Left lung (tissue), 10 donors: ENCODE results near the gene ZNF235. TPM values are rescaled to one million over a fixed set of nuclear protein-coding genes. Genes with fewer than 3 reads are reported as not detected.

Source experiments
- ATAC-seq: fragments of 200-7000 bp; cut with Tn5 transposase; one replicate; pipeline ENCODE4 v1.9.1; 2020; ENCODE audit warnings: moderate library complexity
- DNase-seq, 4 donors: peaks; one replicate each; pipeline ENCODE4 v3.0.0-alpha.2; 2013 to 2020
- H3K27ac ChIP-seq, 2 donors: fragments of 200-600 bp; sonication (generic) in 1 of 2; one replicate each; pipeline versions ENCODE4 v1.5.0 to v1.8.0; 2020 to 2021
- H3K27me3 ChIP-seq, 2 donors: fragments of 200-600 bp; sonication (generic) in 1 of 2; one replicate each; pipeline versions ENCODE4 v1.5.0 to v1.8.0; 2020 to 2021
- H3K36me3 ChIP-seq, 2 donors: fragments of 200-600 bp; sonication (generic) in 1 of 2; one replicate each; pipeline versions ENCODE4 v1.5.0 to v1.8.0; 2020 to 2021
- H3K4me1 ChIP-seq, 2 donors: fragments of 200-600 bp; one replicate each; pipeline ENCODE4 v1.8.0; 2021
- H3K4me3 ChIP-seq, 2 donors: fragments of 200-600 bp; sonication (generic) in 1 of 2; one replicate each; pipeline versions ENCODE4 v1.5.0 to v1.8.0; 2020 to 2021; ENCODE audit warnings: mild to moderate bottlenecking in 1 of 2
- H3K9me3 ChIP-seq, 2 donors: fragments of 200-600 bp; sonication (generic) in 1 of 2; one replicate each; pipeline versions ENCODE4 v1.5.0 to v1.8.0; 2020 to 2021
- intact Hi-C, 2 donors: fragments of 100-400 bp; cut with DNase I; formaldehyde crosslinking; loops; one replicate each; pipeline versions ENCODE4 v1.11.2 to v1.14.2; 2022
- polyA plus RNA-seq, 6 donors: library from polyadenylated mRNA; unstranded; fragments of 120-200 nt; gene quantifications; one replicate each; pipeline ENCODE4 v1.2.1, GENCODE V29; 2013; ENCODE audit not compliant: insufficient read length in 6 of 6
- total RNA-seq, 2 donors: library from RNA; stranded (reverse); fragmentation: NEBNext Ultra II Directional; extraction: Animal tissue kit (Norgen Biotek cat#: 25700); gene quantifications; one replicate each; pipeline ENCODE4 v1.2.1, GENCODE V29; 2021
- TF ChIP-seq, protein P1 (sequence below), 2 donors: fragments of 200-600 bp; sonication (generic) in 1 of 2; IDR thresholded peaks; one replicate each; pipeline versions ENCODE4 v1.5.0 to v1.8.0; 2021; ENCODE audit warnings: antibody characterized with exemption in 2 of 2
- donor health status: DM: no; HTN: yes; CAD: no.
- donor health status: DM: no; HTN: no; CAD: no.

The ZNF235 gene
- total and polyA plus RNA-seq, 8 donors, result 5.2 to 15.1 (median 13.3) TPM

DNA sequence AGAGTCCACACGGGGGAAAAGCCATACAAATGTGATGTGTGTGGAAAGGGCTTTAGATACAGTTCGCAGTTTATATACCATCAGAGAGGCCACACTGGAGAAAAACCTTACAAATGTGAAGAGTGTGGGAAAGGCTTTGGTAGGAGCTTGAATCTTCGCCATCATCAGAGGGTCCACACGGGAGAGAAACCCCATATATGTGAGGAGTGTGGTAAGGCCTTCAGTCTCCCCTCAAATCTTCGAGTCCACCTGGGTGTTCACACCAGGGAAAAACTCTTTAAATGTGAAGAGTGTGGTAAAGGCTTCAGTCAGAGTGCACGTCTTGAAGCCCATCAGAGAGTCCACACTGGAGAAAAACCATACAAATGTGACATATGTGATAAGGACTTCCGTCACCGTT, 68.4 kb downstream of the ZNF235 start:
- peaks cover 0 to 76% of the 10 kb centered on the region in 2 donors for H3K36me3 ChIP-seq
- no peaks in the 10 kb centered on the region for H3K4me1 ChIP-seq
- ATAC-seq, result no peak
- peaks cover 4 to 100% of the 10 kb centered on the region in 2 donors for H3K9me3 ChIP-seq
- H3K27ac ChIP-seq, result no peak overlapping the region
- no peak overlapping the region for H3K4me3 ChIP-seq
- intact Hi-C loops, result no loop called here
- no peak for DNase-seq
- TF ChIP-seq, protein P1, sequence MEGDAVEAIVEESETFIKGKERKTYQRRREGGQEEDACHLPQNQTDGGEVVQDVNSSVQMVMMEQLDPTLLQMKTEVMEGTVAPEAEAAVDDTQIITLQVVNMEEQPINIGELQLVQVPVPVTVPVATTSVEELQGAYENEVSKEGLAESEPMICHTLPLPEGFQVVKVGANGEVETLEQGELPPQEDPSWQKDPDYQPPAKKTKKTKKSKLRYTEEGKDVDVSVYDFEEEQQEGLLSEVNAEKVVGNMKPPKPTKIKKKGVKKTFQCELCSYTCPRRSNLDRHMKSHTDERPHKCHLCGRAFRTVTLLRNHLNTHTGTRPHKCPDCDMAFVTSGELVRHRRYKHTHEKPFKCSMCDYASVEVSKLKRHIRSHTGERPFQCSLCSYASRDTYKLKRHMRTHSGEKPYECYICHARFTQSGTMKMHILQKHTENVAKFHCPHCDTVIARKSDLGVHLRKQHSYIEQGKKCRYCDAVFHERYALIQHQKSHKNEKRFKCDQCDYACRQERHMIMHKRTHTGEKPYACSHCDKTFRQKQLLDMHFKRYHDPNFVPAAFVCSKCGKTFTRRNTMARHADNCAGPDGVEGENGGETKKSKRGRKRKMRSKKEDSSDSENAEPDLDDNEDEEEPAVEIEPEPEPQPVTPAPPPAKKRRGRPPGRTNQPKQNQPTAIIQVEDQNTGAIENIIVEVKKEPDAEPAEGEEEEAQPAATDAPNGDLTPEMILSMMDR (IDR thresholded peaks at IDR 0.05), result no peak
- H3K27me3 ChIP-seq, result no peaks in the 10 kb centered on the region

Other genes with a start within 250 kb of the ZNF235 start
- gene ZNF284, start 232.9 kb downstream of the ZNF235 start, total RNA-seq, result 1 to 10 TPM; 2.4 to 3.3 TPM
- 1 to 10 TPM; 6.1 to 9.9 (median 7.4) TPM for gene ZNF284, start 232.9 kb downstream of the ZNF235 start, polyA plus RNA-seq
- 10 to 100 TPM; 21.6 to 21.7 TPM for gene ZNF224, start 210.7 kb downstream of the ZNF235 start, total RNA-seq
- 10 to 100 TPM; 43.2 to 52.7 (median 50.9) TPM for gene ZNF224, start 210.7 kb downstream of the ZNF235 start, polyA plus RNA-seq
- 1 to 10 TPM; 4.5 to 5.4 TPM for gene ZNF225, start 191.6 kb downstream of the ZNF235 start, total RNA-seq
- gene ZNF225, start 191.6 kb downstream of the ZNF235 start, polyA plus RNA-seq, result 10 to 100 TPM; 11.4 to 14.5 (median 11.6) TPM
- 10 to 100 TPM; 11.2 to 13.0 TPM for gene ZNF234, start 163.5 kb downstream of the ZNF235 start, total RNA-seq
- 10 to 100 TPM; 16.1 to 22.2 (median 20.9) TPM for gene ZNF234, start 163.5 kb downstream of the ZNF235 start, polyA plus RNA-seq
- 10 to 100 TPM; 14.5 to 20.6 TPM for gene ZNF226, start 139.9 kb downstream of the ZNF235 start, total RNA-seq
- gene ZNF226, start 139.9 kb downstream of the ZNF235 start, polyA plus RNA-seq, result 10 to 100 TPM; 25.3 to 37.7 (median 27.8) TPM
- gene ZNF227, start 92.5 kb downstream of the ZNF235 start, total RNA-seq, result 10 to 100 TPM; 13.3 to 13.8 TPM
- 10 to 100 TPM; 24.8 to 34.9 (median 28.6) TPM for gene ZNF227, start 92.5 kb downstream of the ZNF235 start, polyA plus RNA-seq
- 1 to 10 TPM in 1 of 2 donors, under 1 TPM in 1; 0.29 to 1.4 TPM for gene ZNF233, start 45.1 kb downstream of the ZNF235 start, total RNA-seq
- gene ZNF233, start 45.1 kb downstream of the ZNF235 start, polyA plus RNA-seq, result 1 to 10 TPM; 6.0 to 8.3 (median 7.1) TPM
- 1 to 10 TPM; 3.2 to 4.5 TPM for gene ZNF112, start 51.7 kb upstream of the ZNF235 start, total RNA-seq
- 10 to 100 TPM; 11.7 to 13.1 (median 11.8) TPM for gene ZNF112, start 51.7 kb upstream of the ZNF235 start, polyA plus RNA-seq
- gene ZNF285, start 96.6 kb upstream of the ZNF235 start, total RNA-seq, result 1 to 10 TPM; 1.2 to 2.1 TPM
- 10 to 100 TPM; 10.4 to 15.3 (median 12.4) TPM for gene ZNF285, start 96.6 kb upstream of the ZNF235 start, polyA plus RNA-seq
- gene ZNF229, start 143.4 kb upstream of the ZNF235 start, total RNA-seq, result 1 to 10 TPM; 3.8 to 4.5 TPM
- 10 to 100 TPM; 11.4 to 15.4 (median 13.0) TPM for gene ZNF229, start 143.4 kb upstream of the ZNF235 start, polyA plus RNA-seq
- gene ZNF180, start 195.5 kb upstream of the ZNF235 start, total RNA-seq, result 1 to 10 TPM; 6.0 to 7.7 TPM
- 10 to 100 TPM; 14.5 to 16.6 (median 15.8) TPM for gene ZNF180, start 195.5 kb upstream of the ZNF235 start, polyA plus RNA-seq
- gene CEACAM20, start 224.7 kb upstream of the ZNF235 start, total RNA-seq, result not detected
- gene CEACAM20, start 224.7 kb upstream of the ZNF235 start, polyA plus RNA-seq, result not detected